T-cell (primary cell): ENCODE data around the gene MT1F. TPM values are rescaled to one million over a fixed set of nuclear protein-coding genes. Genes with fewer than 3 reads are reported as not detected.

Source experiments
- ATAC-seq, 4 experiments: fragments of 200-7000 bp in 3 of 4; fragments of 150-1000 bp in 1 of 4; cut with Tn5 transposase; replicated peaks in 1 of 4; 1 replicate in 3 of 4; 2 replicates in 1 of 4; pipeline ENCODE4 v1.10.0; 2021; ENCODE audit warnings: moderate library complexity in 3 of 4, mild to moderate bottlenecking in 2 of 4, moderate number of reproducible peaks in 1 of 4
- CTCF ChIA-PET, 2 donors: fragments of 300-600 bp; sonication (Branson Sonifier 250); formaldehyde crosslinking; loops; one replicate each; lab custom pipeline; 2022; ENCODE audit warnings: antibody characterized with exemption in 2 of 2; lab: Charles Lee
- POLR2A ChIA-PET, 2 donors: fragments of 300-600 bp; sonication (Branson Sonifier 250); formaldehyde crosslinking; loops; one replicate each; lab custom pipeline; 2022; ENCODE audit warnings: antibody characterized with exemption in 2 of 2; lab: Charles Lee
- DNase-seq, 35 experiments: peaks; one replicate each; pipeline versions ENCODE4 v3.0.0 to v3.0.0-alpha.2; 2013 to 2023
- H3K27ac ChIP-seq: one replicate; pipeline ENCODE4 v1.5.1; 2013; ENCODE audit warnings: low read length
- H3K27me3 ChIP-seq, 2 experiments: replicated peaks in 1 of 2; 1 replicate in 1 of 2; 2 replicates in 1 of 2; pipeline versions ENCODE4 v1.6.1 to v1.7.0; 2013; ENCODE audit warnings: low read length in 1 of 2, mixed read lengths in 1 of 2; ENCODE audit not compliant: control insufficient read depth in 2 of 2, insufficient read depth in 2 of 2; ENCODE audit errors: extremely low read depth in 1 of 2
- H3K36me3 ChIP-seq, 2 donors: 1 replicate in 1 of 2; 2 replicates in 1 of 2; pipeline versions ENCODE4 v1.6.1 to v1.7.0; 2013; ENCODE audit warnings: low read length in 1 of 2; ENCODE audit not compliant: control insufficient read depth in 2 of 2, insufficient read depth in 1 of 2; ENCODE audit errors: extremely low read depth in 1 of 2
- H3K4me1 ChIP-seq, 2 experiments: 1 replicate in 1 of 2; 2 replicates in 1 of 2; pipeline versions ENCODE4 v1.6.1 to v1.7.0; 2013; ENCODE audit warnings: low read length in 2 of 2, mixed read lengths in 1 of 2; ENCODE audit not compliant: insufficient read depth in 2 of 2, control insufficient read depth in 1 of 2; ENCODE audit errors: extremely low read depth in 1 of 2
- H3K4me3 ChIP-seq, 2 donors: 1 replicate in 1 of 2; 2 replicates in 1 of 2; pipeline versions ENCODE4 v1.5.1 to v1.7.0; 2013; ENCODE audit warnings: mild to moderate bottlenecking in 2 of 2, low read length in 1 of 2, moderate library complexity in 1 of 2; ENCODE audit not compliant: control insufficient read depth in 1 of 2; ENCODE audit errors: extremely low read depth in 1 of 2
- H3K9me3 ChIP-seq: 2 replicates; pipeline ENCODE4 v1.7.0; 2013
- H3K27ac Mint-ChIP-seq, 2 donors: one replicate each; pipeline ENCODE4 v1.8.0; 2020 to 2021; ENCODE audit warnings: mild to moderate bottlenecking in 2 of 2, mixed read lengths in 2 of 2
- H3K27me3 Mint-ChIP-seq, 2 donors: one replicate each; pipeline ENCODE4 v1.8.0; 2021 to 2022; ENCODE audit warnings: mixed read lengths in 2 of 2
- H3K36me3 Mint-ChIP-seq: one replicate; pipeline ENCODE4 v1.8.0; 2021; ENCODE audit warnings: mixed read lengths
- H3K4me1 Mint-ChIP-seq, 3 donors: one replicate each; pipeline ENCODE4 v1.8.0; 2020 to 2022; ENCODE audit warnings: mixed read lengths in 3 of 3, mild to moderate bottlenecking in 1 of 3
- H3K4me3 Mint-ChIP-seq, 3 donors: one replicate each; pipeline ENCODE4 v1.8.0; 2020 to 2022; ENCODE audit warnings: mild to moderate bottlenecking in 3 of 3, mixed read lengths in 3 of 3, moderate library complexity in 3 of 3
- H3K9me3 Mint-ChIP-seq, 3 donors: one replicate each; pipeline ENCODE4 v1.8.0; 2020 to 2022; ENCODE audit warnings: mixed read lengths in 3 of 3
- WGBS: methylation state at CpG from one replicate; pipeline ENCODE4 v1.1.5; 2013; ENCODE audit warnings: missing lambda C conversion rate; ENCODE audit not compliant: insufficient coverage; 5-methylcytosine and 5-hydroxymethylcytosine counted together
- total RNA-seq, 35 experiments: library from RNA in 6 of 35; stranded (reverse) in 6 of 35; fragments of 120-200 nt in 1 of 35; gene quantifications; one replicate each; pipeline versions ENCODE4 v1.2.1 to v1.2.4 and lab custom pipeline; 2013 to 2026

MT1F gene
- total RNA-seq, 5 donors from 2014 or later (not counting 1 experiment from before 2014, with no cell fraction given): 5.3 to 14.3 (median 9.3) TPM

DNA sequence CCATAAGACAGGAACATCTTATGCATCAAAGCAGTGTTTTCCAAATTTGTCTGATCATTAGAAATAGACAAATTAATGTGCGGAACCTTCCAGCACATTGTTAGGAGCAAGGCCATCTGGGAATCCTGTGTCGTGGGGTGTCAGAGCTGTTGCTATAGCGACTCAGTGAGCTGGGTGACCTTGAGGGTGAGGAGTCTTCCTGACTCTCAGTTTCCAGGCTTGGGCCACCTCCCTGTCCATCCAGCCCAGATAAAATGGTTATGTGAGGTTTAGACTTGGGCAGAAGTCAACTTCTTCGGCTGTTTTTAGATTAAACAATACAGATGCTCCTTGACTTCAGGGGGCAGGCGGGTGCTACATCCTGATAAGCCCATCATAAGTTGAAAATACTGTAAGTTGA, 45.1 kb downstream of the MT1F start:
- H3K4me3 Mint-ChIP-seq: no peak overlapping the region
- peaks cover 8 to 14% (median 13%) of the 10 kb centered on the region in 3 donors for H3K4me1 Mint-ChIP-seq
- POLR2A ChIA-PET: no interaction called here
- Histone ChIP-seq H3K27me3 (no peaks in the 10 kb centered on the region), H3K9me3 (no peaks in the 10 kb centered on the region), H3K36me3 (no peaks in the 10 kb centered on the region), H3K27ac (no peak overlapping the region), H3K4me1 (peaks cover 0 to 5% of the 10 kb centered on the region in 2 experiments), H3K4me3 (no peak overlapping the region)
- CTCF ChIA-PET: interaction anchor here (0.7 to 3.7 kb wide), 16 partner anchors 12 to 483 kb away, joined by 3 to 93 read pairs (median 6); partner anchors contain the start of genes MT2A (in 1 of the 2), PSME3IP1 (in 1 of the 2) and RSPRY1 (in 1 of the 2)
- no peaks in the 10 kb centered on the region for H3K9me3 Mint-ChIP-seq
- DNase-seq (no peak), ATAC-seq (no peak)
- H3K36me3 Mint-ChIP-seq: no peaks in the 10 kb centered on the region
- H3K27ac Mint-ChIP-seq: no peak overlapping the region
- WGBS: 100% methylated on average over 2 of the region's 5 CpGs
- H3K27me3 Mint-ChIP-seq: no peaks in the 10 kb centered on the region

Other genes with a start within 250 kb of the MT1F start
- gene AMFR, start 232.4 kb upstream of the MT1F start, total RNA-seq: 10 to 100 TPM; 60.4 to 71.9 (median 68.4) TPM
- 10 to 100 TPM; 90.0 to 98.8 (median 98.4) TPM for gene NUDT21, start 206.6 kb upstream of the MT1F start, total RNA-seq
- gene OGFOD1, start 206.4 kb upstream of the MT1F start, total RNA-seq: 10 to 100 TPM; 18.1 to 49.9 (median 47.5) TPM
- gene BBS2, start 137.9 kb upstream of the MT1F start, total RNA-seq: 10 to 100 TPM; 63.1 to 84.6 (median 76.6) TPM
- not detected for gene MT4, start 92.9 kb upstream of the MT1F start, total RNA-seq
- 1 to 10 TPM in 1 of 5 donors, under 1 TPM in 3, not detected in 1; 0.66 to 1.9 (median 0.84) TPM for gene MT3, start 68.4 kb upstream of the MT1F start, total RNA-seq
- gene MT2A, start 49.4 kb upstream of the MT1F start, total RNA-seq: 10 to 100 TPM; 46.8 to 71.4 (median 57.1) TPM
- gene MT1E, start 32.2 kb upstream of the MT1F start, total RNA-seq: 10 to 100 TPM in 1 of 5 donors, 1 to 10 TPM in 4; 1.9 to 10.8 (median 6.1) TPM
- gene MT1M, start 25.3 kb upstream of the MT1F start, total RNA-seq: not detected
- not detected for gene MT1A, start 19.3 kb upstream of the MT1F start, total RNA-seq
- gene MT1B, start 6.1 kb upstream of the MT1F start, total RNA-seq: not detected
- gene MT1G, start 10.1 kb downstream of the MT1F start, total RNA-seq: 1 to 10 TPM in 3 of 5 donors, not detected in 2; 2.0 to 4.1 (median 4.0) TPM
- gene MT1H, start 11.9 kb downstream of the MT1F start, total RNA-seq: 1 to 10 TPM in 1 of 5 donors, not detected in 4; 1.4 TPM
- gene MT1X, start 24.5 kb downstream of the MT1F start, total RNA-seq: 10 to 100 TPM; 18.7 to 30.8 (median 28.8) TPM
- 10 to 100 TPM; 52.6 to 72.4 (median 60.5) TPM for gene NUP93, start 72.2 kb downstream of the MT1F start, total RNA-seq
- under 1 TPM in 1 of 5 donors, not detected in 4; 0.35 TPM for gene SLC12A3, start 207.2 kb downstream of the MT1F start, total RNA-seq